OCI-LY3 (cell line): ENCODE measurements around the gene MRPS18A.
A peak's percentile ranks its signal among the peaks of the same experiment; 100 is the strongest.

Experiments used
- H2AFZ ChIP-seq: fragments of 200-600, 300-600 bp; shearing (Covaris generic); 2 replicates; pipeline ENCODE4 v1.6.0; 2014; ENCODE audit warnings: antibody characterized with exemption, low read depth, low read length
- H3K27ac ChIP-seq: fragments of 200-600, 300-600 bp; sonication (generic); 2 replicates; pipeline ENCODE4 v1.5.1; 2014; ENCODE audit warnings: mild to moderate bottlenecking, low read length, moderate library complexity, mixed read lengths
- H3K27me3 ChIP-seq: fragments of 200-600, 300-600 bp; sonication (generic); 2 replicates; pipeline ENCODE4 v1.6.1; 2014; ENCODE audit warnings: low read depth, low read length, mixed read lengths
- H3K36me3 ChIP-seq: fragments of 200-600, 300-600 bp; sonication (generic); replicated peaks from 2 replicates; pipeline ENCODE3; 2014; ENCODE audit warnings: low read depth, low read length, mixed read lengths
- H3K4me1 ChIP-seq: fragments of 300-600, 200-600 bp; sonication (generic); 2 replicates; pipeline ENCODE4 v1.6.1; 2014; ENCODE audit warnings: low read length, mixed read lengths
- H3K4me2 ChIP-seq: fragments of 200-600, 300-600 bp; sonication (generic); 2 replicates; pipeline ENCODE4 v1.6.1; 2014; ENCODE audit warnings: low read length, mixed read lengths
- H3K4me3 ChIP-seq: fragments of 300-600, 200-600 bp; sonication (generic); 2 replicates; pipeline ENCODE4 v1.5.1; 2014; ENCODE audit warnings: antibody characterized with exemption, mild to moderate bottlenecking, low read length, moderate library complexity
- H3K79me2 ChIP-seq: fragments of 300-600, 200-600 bp; shearing (Covaris generic); 2 replicates; pipeline ENCODE4 v1.6.1; 2014; ENCODE audit warnings: mild to moderate bottlenecking, low read length, mixed read lengths
- H3K9ac ChIP-seq: fragments of 300-600, 200-600 bp; shearing (Covaris generic); 2 replicates; pipeline ENCODE4 v1.6.0; 2014; ENCODE audit warnings: mild to moderate bottlenecking, low read length, moderate library complexity
- H3K9me3 ChIP-seq: fragments of 200-600, 300-600 bp; shearing (Covaris generic); 2 replicates; pipeline ENCODE4 v1.6.1; 2014; ENCODE audit warnings: low read length, mixed read lengths; ENCODE audit not compliant: insufficient read depth
- H4K20me1 ChIP-seq: fragments of 200-600, 300-600 bp; sonication (generic); 2 replicates; pipeline ENCODE4 v1.6.1; 2016; ENCODE audit warnings: low read length, mixed read lengths; ENCODE audit not compliant: insufficient read depth
- EZH2phosphoT487 ChIP-seq: fragments of 200-600 bp; shearing (Covaris generic); IDR thresholded peaks from 2 replicates; pipeline ENCODE4 v1.6.1; 2018; ENCODE audit warnings: antibody characterized with exemption, mixed run types, low read depth
- TF ChIP-seq, protein P1 (sequence below): fragments of 200-600, 300-600 bp; sonication (generic); IDR thresholded peaks from 2 replicates; pipeline ENCODE4 v1.5.1; 2014; ENCODE audit warnings: antibody characterized with exemption, low read length, low read depth

Gene MRPS18A

DNA sequence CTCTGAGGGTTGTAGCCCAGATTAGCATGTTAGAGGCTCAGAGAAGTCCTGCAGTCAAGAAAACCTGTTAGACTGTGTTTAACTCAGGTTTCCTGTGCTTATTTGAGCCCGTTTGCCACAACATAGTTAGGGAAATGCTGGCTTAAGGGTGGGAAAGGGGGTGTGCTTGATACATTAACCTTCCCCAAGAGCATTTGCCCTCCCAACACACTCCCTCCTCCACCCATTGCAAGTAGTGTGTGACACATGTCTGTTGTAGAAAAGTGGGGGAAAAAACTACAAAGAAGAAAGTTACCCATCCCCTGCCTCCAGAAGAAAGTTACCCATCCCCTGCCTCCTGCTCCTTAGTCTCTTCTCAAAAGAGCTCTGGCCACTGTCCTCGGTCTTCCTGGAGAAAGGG is 36.8 kb upstream of the MRPS18A start:
- H4K20me1 ChIP-seq, result no peaks in the 10 kb centered on the region

DNA sequence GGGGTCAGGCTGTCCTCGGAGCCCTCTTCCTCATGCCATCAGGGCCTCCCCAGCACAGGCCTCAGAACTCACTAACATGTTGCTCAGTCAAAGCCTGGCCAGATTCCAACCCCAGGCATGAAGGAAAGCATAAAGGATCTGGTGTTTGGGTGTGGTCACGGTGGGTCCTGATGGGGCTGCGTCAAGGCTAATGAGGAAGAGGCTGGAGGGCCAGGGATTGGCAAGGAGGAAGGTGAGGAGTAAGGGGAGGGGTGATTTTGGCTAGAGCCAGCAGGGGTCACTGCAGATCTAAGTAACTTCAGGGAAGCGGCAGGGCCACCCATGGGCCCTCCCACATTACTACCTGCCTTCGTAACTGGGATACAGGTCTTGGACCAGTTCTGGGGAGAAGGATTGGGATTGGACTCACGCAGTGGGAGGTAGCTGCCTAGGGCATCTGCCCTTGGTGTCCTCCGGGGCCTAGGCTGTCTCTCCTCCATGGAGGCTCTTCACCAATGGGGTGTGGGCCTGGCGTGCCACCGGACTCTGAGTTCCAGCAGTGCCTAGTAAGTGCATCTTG is 36.2 kb upstream of the MRPS18A start:
- H3K9ac ChIP-seq, result peak overlapping the region; percentile 69; the same call in 1 of the 2 replicates
- no peaks in the 10 kb centered on the region for H3K79me2 ChIP-seq
- no peaks in the 10 kb centered on the region for H3K9me3 ChIP-seq
- H4K20me1 ChIP-seq, result no peaks in the 10 kb centered on the region
- no peaks in the 10 kb centered on the region for H3K36me3 ChIP-seq
- peak overlapping the region; percentile 88 for H3K4me2 ChIP-seq
- H3K27ac ChIP-seq, result peak overlapping the region; percentile 55; the same call in 1 of the 2 replicates
- no peaks in the 10 kb centered on the region for H3K27me3 ChIP-seq
- H3K4me3 ChIP-seq, result peak overlapping the region; percentile 64
- no peak for TF ChIP-seq EZH2phosphoT487
- TF ChIP-seq, protein P1, sequence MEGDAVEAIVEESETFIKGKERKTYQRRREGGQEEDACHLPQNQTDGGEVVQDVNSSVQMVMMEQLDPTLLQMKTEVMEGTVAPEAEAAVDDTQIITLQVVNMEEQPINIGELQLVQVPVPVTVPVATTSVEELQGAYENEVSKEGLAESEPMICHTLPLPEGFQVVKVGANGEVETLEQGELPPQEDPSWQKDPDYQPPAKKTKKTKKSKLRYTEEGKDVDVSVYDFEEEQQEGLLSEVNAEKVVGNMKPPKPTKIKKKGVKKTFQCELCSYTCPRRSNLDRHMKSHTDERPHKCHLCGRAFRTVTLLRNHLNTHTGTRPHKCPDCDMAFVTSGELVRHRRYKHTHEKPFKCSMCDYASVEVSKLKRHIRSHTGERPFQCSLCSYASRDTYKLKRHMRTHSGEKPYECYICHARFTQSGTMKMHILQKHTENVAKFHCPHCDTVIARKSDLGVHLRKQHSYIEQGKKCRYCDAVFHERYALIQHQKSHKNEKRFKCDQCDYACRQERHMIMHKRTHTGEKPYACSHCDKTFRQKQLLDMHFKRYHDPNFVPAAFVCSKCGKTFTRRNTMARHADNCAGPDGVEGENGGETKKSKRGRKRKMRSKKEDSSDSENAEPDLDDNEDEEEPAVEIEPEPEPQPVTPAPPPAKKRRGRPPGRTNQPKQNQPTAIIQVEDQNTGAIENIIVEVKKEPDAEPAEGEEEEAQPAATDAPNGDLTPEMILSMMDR, result peak; percentile 86
- H3K4me1 ChIP-seq, result peaks cover 28% of the 10 kb centered on the region
- peak overlapping the region; percentile 76; the same call in 1 of the 2 replicates for H2AFZ ChIP-seq

More for the DNA sequence above, 36.8 kb upstream of the MRPS18A start:
- Histone ChIP-seq H3K4me2 (peak overlapping the region; percentile 88), H3K27me3 (no peaks in the 10 kb centered on the region), H3K4me3 (peak overlapping the region; percentile 64), H3K9ac (peak overlapping the region; percentile 69), H3K36me3 (no peaks in the 10 kb centered on the region), H3K4me1 (peaks cover 28% of the 10 kb centered on the region), H3K9me3 (no peaks in the 10 kb centered on the region), H3K27ac (peak overlapping the region; percentile 55), H3K79me2 (no peaks in the 10 kb centered on the region), H2AFZ (0 out of 2 replicates have a peak overlapping the region, but pooled peaks have one; percentile 3)
- TF ChIP-seq, protein P1, result no peak
- no peak for TF ChIP-seq EZH2phosphoT487

DNA sequence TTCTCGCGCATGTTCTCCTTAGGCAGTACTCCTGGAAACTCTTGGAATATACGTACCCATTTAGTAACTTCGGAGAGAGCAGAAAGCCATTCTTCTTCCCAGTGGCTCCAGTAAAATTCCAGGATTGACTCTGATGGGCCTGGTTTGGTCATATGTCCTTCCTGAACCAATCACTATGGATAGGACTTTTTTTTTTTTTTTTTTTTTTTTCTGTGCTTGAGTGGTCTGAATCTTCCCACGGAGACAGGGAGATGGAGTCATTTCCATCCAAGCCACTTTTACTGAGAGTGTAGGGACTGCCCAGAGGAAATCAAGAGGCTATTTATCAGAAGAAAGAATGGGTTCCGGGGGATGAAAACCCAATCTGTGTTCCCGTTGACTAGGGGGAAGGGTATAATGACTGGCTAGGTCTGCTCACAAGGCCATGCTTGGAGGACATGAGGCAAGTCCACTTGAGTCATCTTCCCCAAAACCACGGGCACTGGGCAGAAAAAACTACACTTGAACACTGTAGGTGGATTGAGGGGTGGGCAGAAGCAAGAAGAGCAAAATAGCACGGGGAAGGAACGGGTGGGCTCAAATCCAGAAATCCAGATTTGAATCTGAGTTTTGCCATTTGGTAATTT is 35.4 kb upstream of the MRPS18A start:
- Histone ChIP-seq H3K9me3 (no peaks in the 10 kb centered on the region), H3K9ac (no peak overlapping the region), H3K27me3 (no peaks in the 10 kb centered on the region), H3K4me2 (no peak overlapping the region), H3K4me3 (no peak overlapping the region), H3K27ac (no peak overlapping the region), H4K20me1 (no peaks in the 10 kb centered on the region), H2AFZ (no peak overlapping the region), H3K36me3 (no peaks in the 10 kb centered on the region), H3K4me1 (peaks cover 28% of the 10 kb centered on the region), H3K79me2 (no peaks in the 10 kb centered on the region)
- no peak for TF ChIP-seq EZH2phosphoT487
- TF ChIP-seq, protein P1, result no peak

DNA sequence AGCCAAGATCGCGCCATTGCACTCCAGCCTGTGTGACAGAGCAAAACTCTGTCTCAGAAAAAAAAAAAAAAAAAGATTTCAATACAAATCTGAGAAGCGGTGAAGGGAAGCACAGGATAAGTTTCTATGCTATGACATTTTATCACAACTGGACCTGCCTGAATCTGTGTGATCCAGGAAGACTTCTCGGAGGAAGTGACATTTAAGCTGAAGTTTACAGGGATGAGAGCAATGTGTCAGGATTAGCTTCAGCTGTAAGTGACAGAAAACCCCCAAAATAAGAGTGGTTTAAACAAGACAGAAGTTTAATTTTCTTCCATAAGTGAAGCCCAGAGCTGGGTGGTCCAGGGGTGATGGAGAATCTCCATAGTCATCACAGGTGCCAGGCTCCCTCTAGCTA is 33.4 kb upstream of the MRPS18A start:
- no peaks in the 10 kb centered on the region for H3K79me2 ChIP-seq
- H3K9me3 ChIP-seq, result no peaks in the 10 kb centered on the region
- no peaks in the 10 kb centered on the region for H3K36me3 ChIP-seq
- H3K4me3 ChIP-seq, result no peak overlapping the region
- H3K9ac ChIP-seq, result no peak overlapping the region
- no peaks in the 10 kb centered on the region for H4K20me1 ChIP-seq
- H3K27me3 ChIP-seq, result no peaks in the 10 kb centered on the region
- H3K4me2 ChIP-seq, result no peak overlapping the region
- H3K27ac ChIP-seq, result no peak overlapping the region
- TF ChIP-seq, protein P1, result no peak
- no peak for TF ChIP-seq EZH2phosphoT487
- H2AFZ ChIP-seq, result no peak overlapping the region
- peaks cover 43% of the 10 kb centered on the region for H3K4me1 ChIP-seq
